Fibroblast of skin of right biceps (primary cell): ENCODE results near the gene RASSF3.

Experiments
- DNase-seq: peaks from one replicate; pipeline ENCODE4 v3.0.0-alpha.2; 2013

The RASSF3 gene

DNA sequence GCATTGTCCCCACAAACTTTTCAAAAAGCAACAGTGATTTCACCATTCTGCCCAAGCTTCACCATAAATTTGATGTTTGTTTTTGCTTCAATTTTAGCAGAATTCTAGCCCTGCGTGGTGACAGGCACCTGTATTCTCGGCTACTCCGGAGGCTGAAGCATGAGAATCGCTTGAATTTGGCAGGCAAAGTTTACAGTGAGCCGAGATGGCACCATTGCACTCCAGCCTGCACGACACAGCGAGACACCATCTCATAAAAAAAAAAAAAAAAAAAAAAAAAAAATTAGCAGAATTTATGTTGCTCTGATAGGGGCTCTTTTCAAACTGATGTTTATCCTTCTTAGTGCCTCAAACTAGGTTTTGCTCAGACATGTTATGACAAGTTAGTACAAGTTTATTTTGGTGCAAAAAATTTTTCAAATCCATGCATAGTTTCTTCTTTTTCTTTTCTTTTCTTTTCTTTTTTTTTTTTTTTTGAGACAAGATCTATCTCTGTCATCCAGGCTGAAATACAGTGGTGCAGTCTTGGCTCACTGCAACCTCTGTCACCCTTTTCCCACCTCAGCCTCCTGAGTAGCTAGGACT is 24.3 kb downstream of the RASSF3 start:
- no peak for DNase-seq

DNA sequence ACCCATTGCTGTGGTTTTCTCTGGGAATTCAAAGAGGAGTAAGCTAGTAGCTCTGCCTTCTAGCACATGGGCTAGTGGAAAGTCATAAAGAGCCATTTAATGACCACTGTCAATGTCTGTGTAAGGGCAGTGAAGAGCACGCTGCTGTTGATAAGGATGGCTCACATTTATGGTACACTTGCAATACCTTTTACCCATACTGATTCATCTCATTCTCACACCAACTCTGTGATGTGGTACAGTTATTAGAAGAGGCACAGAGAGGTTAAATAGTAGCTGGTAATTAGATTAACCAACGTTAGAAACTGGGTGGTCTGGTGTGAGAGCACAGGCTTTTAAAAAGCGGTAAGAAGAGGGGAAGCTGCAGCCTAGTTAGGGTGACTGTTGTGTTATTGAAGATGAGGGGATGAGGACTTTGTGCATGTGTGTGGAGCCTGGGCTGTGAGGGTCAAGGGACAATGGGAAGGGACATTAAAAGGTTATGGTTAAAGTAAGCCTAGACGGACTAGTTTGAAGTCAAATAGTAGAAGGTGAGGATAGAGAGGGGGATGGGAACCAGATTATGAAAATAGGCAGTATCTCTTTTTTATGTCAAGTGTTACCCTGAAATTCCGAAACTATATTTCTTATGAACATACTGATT is 25.2 kb downstream of the RASSF3 start:
- no peak for DNase-seq

- DNase-seq = no peak
Measured at GRCh38 chr12:64636856-64637255, 26.6 kb downstream of the RASSF3 start.

DNA sequence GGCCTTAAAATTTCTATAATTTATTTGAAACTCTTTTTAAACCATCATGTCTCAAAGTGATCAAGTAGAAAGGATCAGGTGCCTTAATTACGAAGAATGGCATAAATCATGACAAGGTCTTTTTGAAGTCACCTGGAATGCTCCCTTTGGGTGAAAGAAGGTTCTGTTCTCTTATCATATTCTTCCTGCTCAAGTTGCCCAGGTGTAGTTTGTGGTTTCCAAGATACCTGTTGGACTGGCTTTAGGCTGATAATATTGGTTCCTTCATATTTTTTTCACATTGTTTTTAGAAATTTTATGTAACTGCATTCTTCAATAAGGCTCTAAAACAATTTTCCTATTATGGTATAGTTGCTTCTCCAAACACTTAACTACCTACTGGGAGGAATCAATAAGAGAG is 29.2 kb downstream of the RASSF3 start:
- DNase-seq = no peak

- no peak for DNase-seq
Measured at GRCh38 chr12:64646318-64646717, 36.0 kb downstream of the RASSF3 start.

- no peak for DNase-seq
Measured at GRCh38 chr12:64649487-64649886, 39.2 kb downstream of the RASSF3 start.

DNA sequence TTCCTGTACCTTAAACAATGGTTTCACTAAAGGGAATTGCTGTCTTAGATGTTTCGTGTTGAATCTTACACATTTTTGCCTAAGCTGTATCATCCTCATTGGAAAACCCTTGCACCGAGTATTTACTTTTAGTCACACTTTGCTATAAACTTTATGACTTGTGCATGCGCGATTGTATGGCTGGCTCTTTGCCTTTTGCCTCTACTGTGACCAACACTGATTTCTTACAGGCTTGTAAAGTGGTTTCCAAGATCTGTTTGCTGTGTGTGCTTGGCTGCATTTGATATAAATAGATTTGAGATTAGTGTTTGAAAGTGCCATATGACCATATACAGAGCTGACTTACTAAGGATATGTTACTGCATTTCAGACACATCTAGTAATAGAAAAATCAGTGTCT is 40.5 kb downstream of the RASSF3 start:
- no peak for DNase-seq

- DNase-seq = no peak
Measured at GRCh38 chr12:64652346-64652745, 42.1 kb downstream of the RASSF3 start.

DNA sequence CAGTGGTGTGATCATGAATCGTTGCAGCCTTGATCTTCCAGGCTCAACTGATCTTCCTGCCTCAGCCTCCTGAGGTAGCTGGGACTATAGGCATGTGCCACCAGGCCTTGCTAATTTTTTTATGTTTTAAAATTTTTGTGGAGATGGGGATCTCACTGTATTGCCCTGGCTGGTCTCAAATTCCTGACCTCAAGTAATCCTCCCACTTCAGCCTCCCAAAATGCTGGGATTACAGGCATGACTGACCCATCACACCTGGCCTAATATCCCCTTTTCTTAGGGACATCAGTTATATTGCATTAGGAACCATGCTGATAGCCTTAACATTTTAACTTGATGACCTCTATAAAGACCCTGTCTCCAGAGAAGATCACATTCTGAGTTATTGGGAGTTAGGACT is 42.8 kb downstream of the RASSF3 start:
- no peak for DNase-seq

GRCh38 chr12:64653907-64654306 is 43.6 kb downstream of the RASSF3 start:
- peak; percentile 14 for DNase-seq

GRCh38 chr12:64655141-64655540 is 44.8 kb downstream of the RASSF3 start:
- no peak for DNase-seq

DNA sequence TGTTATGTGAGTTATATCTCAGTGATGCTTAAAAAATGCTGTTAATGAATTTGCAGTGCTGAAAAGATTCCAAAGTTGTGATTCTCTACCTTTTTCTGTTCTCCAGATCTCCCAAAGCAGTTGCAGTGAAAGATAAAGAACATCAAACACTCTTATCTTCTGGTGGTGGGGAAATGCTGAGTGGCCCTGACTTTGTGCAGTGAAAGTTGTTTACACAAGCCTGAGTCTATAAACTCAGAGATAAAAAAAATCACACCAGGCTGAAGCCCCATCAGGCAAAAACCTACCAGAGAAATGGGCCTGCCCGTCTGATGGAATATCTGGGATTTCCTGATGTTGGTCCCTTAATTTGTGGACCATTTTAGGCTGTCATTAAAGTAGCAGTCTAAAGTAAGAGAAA is 46.1 kb downstream of the RASSF3 start:
- no peak for DNase-seq

GRCh38 chr12:64658892-64659481 is 48.7 kb downstream of the RASSF3 start:
- no peak for DNase-seq

GRCh38 chr12:64660237-64661018 is 50.1 kb downstream of the RASSF3 start:
- DNase-seq = no peak

- DNase-seq = no peak
Measured at GRCh38 chr12:64663015-64663414, 52.7 kb downstream of the RASSF3 start.

GRCh38 chr12:64665514-64665913 is 55.2 kb downstream of the RASSF3 start:
- DNase-seq = no peak

GRCh38 chr12:64666054-64666914 is 56.0 kb downstream of the RASSF3 start:
- no peak for DNase-seq

- no peak for DNase-seq
Measured at GRCh38 chr12:64667793-64668192, 57.5 kb downstream of the RASSF3 start.

GRCh38 chr12:64669270-64669842 is 59.1 kb downstream of the RASSF3 start:
- DNase-seq = no peak

GRCh38 chr12:64670019-64670418 is 59.7 kb downstream of the RASSF3 start:
- no peak for DNase-seq

GRCh38 chr12:64670919-64671639 is 60.8 kb downstream of the RASSF3 start:
- DNase-seq = peak; percentile 45

- no peak for DNase-seq
Measured at GRCh38 chr12:64671681-64672080, 61.4 kb downstream of the RASSF3 start.
